HG03571 (cell line): ENCODE results near the gene TOMM40.
"Not testable (repeated sequence)": the region's sequence is repeated elsewhere in the genome, so short reads cannot be mapped to it uniquely, and the experiment has no call there.

Experiments
- ATAC-seq: cut with Tn5 transposase; IDR thresholded peaks from one replicate; pipeline ENCODE4 v1.9.1; 2021; ENCODE audit not compliant: unreplicated experiment

TOMM40 gene

GRCh38 chr19:44893332-44894051 is 2.4 kb downstream of the TOMM40 start:
- ATAC-seq = no peak

GRCh38 chr19:44894052-44894400 is 3.0 kb downstream of the TOMM40 start:
- ATAC-seq = no peak

- no peak for ATAC-seq
Measured at GRCh38 chr19:44894946-44895345, 3.9 kb downstream of the TOMM40 start.

GRCh38 chr19:44897835-44898234 is 6.8 kb downstream of the TOMM40 start:
- no peak for ATAC-seq

- ATAC-seq = no peak
Measured at GRCh38 chr19:44900328-44901244, 9.5 kb downstream of the TOMM40 start.

- ATAC-seq = no peak
Measured at GRCh38 chr19:44903216-44903601, 12.2 kb downstream of the TOMM40 start.

- ATAC-seq = no peak
Measured at GRCh38 chr19:44903602-44904425, 12.8 kb downstream of the TOMM40 start.

GRCh38 chr19:44904426-44904994 is 13.5 kb downstream of the TOMM40 start:
- no peak for ATAC-seq

GRCh38 chr19:44905437-44906160 is 14.5 kb downstream of the TOMM40 start, which contains the start of gene APOE:
Gene APOE (plus strand): TSS chr19:44905796. CDS start chr19:44906625, 829 bp downstream.
- ATAC-seq = no peak

GRCh38 chr19:44907613-44908012 is 16.6 kb downstream of the TOMM40 start:
- ATAC-seq = no peak

GRCh38 chr19:44908074-44908835 is 17.2 kb downstream of the TOMM40 start:
- ATAC-seq = no peak

GRCh38 chr19:44908836-44909261 is 17.8 kb downstream of the TOMM40 start:
- no peak for ATAC-seq

- no peak for ATAC-seq
Measured at GRCh38 chr19:44909775-44910174, 18.7 kb downstream of the TOMM40 start.

- ATAC-seq = not testable (repeated sequence)
Measured at GRCh38 chr19:44911896-44912295, 20.8 kb downstream of the TOMM40 start.

- ATAC-seq = no peak
Measured at GRCh38 chr19:44912854-44913253, 21.8 kb downstream of the TOMM40 start.

- not testable (repeated sequence) for ATAC-seq
Measured at GRCh38 chr19:44913512-44914432, 22.7 kb downstream of the TOMM40 start.

- peak; percentile 87 for ATAC-seq
Measured at GRCh38 chr19:44914433-44915206, 23.6 kb downstream of the TOMM40 start, which contains the start of gene APOC1. Gene APOC1 (plus strand): TSS chr19:44914608. CDS start chr19:44914892, 284 bp downstream.
